Tibial artery (tissue), 4 donors: ENCODE measurements around the gene MRGPRD.

Experiments
- DNase-seq, 2 donors: peaks; one replicate each; pipeline ENCODE4 v3.0.0-alpha.2; 2019
- H3K27ac ChIP-seq, 2 donors: fragments of 200-600 bp; sonication (generic) in 1 of 2; 1 replicate in 1 of 2; 2 replicates in 1 of 2; pipeline ENCODE4 v1.5.1; 2018 to 2019; ENCODE audit warnings: mild to moderate bottlenecking in 1 of 2
- H3K27me3 ChIP-seq, 2 donors: fragments of 200-600 bp; sonication (generic) in 1 of 2; one replicate each; pipeline versions ENCODE4 v1.5.1 to v1.6.0; 2016 to 2019
- H3K36me3 ChIP-seq, 3 donors: fragments of 200-600 bp; sonication (generic) in 2 of 3; one replicate each; pipeline ENCODE4 v1.5.1; 2016 to 2019; ENCODE audit warnings: mild to moderate bottlenecking in 2 of 3
- H3K4me1 ChIP-seq, 4 donors: fragments of 200-600 bp; sonication (generic) in 2 of 4; 1 replicate in 3 of 4; 2 replicates in 1 of 4; pipeline ENCODE4 v1.5.1; 2016 to 2019
- H3K4me3 ChIP-seq, 2 donors: fragments of 200-600 bp; sonication (generic) in 1 of 2; 1 replicate in 1 of 2; 2 replicates in 1 of 2; pipeline ENCODE4 v1.5.1; 2018 to 2019; ENCODE audit warnings: mild to moderate bottlenecking in 2 of 2
- H3K9me3 ChIP-seq, 3 donors: fragments of 200-600 bp; sonication (generic) in 1 of 3; one replicate each; pipeline ENCODE4 v1.5.1; 2016 to 2019
- intact Hi-C: fragments of 100-400 bp; cut with DNase I; formaldehyde crosslinking; loops from one replicate; pipeline ENCODE4 v1.15.0; 2023; ENCODE audit warnings: low total_unique reads
- TF ChIP-seq, protein P1 (sequence below), 2 experiments: fragments of 200-600 bp in 1 of 2; fragments of 450-650 bp in 1 of 2; IDR thresholded peaks; one replicate each; pipeline ENCODE4 v1.5.1; 2017 to 2019; ENCODE audit warnings: antibody characterized with exemption in 2 of 2, mild to moderate bottlenecking in 1 of 2, moderate library complexity in 1 of 2

The MRGPRD gene

DNA sequence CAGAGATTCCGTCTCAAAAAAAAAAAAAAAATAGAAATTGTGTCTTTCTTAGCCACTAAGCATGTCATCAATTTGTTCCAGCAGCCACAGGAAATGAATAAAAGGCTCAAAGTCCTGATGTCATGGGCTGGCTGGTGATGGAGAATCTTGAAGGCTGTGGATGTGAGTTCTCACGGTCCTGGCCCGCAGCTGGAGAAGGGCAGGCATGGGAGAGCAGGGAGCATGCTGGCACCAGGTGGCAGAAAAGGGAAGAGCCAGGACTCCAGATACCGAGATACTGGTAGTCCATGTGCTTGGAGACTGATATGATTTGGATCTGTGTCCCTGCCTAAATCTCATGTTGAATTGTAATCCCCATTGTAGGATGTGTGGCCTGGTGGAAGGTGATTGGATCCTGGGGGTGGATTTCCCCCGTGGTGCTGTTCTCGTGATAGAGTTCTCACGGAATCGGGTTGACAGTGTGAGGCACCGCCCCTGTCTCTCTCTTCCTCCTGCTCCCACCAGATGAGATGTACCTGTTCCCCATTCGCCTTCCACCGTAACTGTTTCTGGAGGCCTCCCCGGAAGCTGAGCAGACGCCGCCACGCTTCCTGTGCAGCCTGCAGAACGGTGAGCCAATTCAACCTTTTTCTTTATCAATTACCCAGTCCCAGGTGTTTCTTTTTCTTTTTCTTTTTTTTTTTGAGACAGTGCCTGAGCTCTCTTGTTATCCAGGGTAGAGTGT, 18.1 kb downstream of the MRGPRD start:
- TF ChIP-seq, protein P1, sequence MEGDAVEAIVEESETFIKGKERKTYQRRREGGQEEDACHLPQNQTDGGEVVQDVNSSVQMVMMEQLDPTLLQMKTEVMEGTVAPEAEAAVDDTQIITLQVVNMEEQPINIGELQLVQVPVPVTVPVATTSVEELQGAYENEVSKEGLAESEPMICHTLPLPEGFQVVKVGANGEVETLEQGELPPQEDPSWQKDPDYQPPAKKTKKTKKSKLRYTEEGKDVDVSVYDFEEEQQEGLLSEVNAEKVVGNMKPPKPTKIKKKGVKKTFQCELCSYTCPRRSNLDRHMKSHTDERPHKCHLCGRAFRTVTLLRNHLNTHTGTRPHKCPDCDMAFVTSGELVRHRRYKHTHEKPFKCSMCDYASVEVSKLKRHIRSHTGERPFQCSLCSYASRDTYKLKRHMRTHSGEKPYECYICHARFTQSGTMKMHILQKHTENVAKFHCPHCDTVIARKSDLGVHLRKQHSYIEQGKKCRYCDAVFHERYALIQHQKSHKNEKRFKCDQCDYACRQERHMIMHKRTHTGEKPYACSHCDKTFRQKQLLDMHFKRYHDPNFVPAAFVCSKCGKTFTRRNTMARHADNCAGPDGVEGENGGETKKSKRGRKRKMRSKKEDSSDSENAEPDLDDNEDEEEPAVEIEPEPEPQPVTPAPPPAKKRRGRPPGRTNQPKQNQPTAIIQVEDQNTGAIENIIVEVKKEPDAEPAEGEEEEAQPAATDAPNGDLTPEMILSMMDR (IDR thresholded peaks at IDR 0.05): peak; percentile 37 to 46
- Histone ChIP-seq H3K4me1 (no peaks in the 10 kb centered on the region), H3K27ac (no peak overlapping the region), H3K9me3 (no peaks in the 10 kb centered on the region), H3K4me3 (no peak overlapping the region), H3K27me3 (no peaks in the 10 kb centered on the region), H3K36me3 (no peaks in the 10 kb centered on the region)
- intact Hi-C loops: no loop called here
- DNase-seq: peak in 1 of 2 donors; percentile 71

DNA sequence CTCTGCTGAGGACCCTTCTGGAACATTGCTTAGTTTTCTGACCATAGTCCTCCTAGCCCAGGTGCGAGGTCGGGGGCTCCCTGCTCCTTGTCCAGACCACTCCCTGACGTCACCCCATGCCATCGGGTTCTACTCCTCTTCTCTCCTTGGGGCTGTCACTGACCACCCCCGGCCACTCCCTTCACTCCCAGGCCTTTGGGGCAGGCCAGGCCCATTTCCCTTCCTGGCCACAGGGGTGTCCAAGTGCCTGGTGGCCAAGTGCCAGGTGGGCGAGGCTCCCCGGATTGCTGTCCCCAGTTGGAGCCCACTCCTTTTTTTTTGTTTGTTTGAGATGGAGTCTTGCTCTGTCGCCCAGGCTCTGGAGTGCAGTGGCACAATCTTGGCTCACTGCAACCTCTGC, 19.5 kb downstream of the MRGPRD start:
- intact Hi-C loops: no loop called here
- Histone ChIP-seq H3K27ac (no peak overlapping the region), H3K27me3 (no peaks in the 10 kb centered on the region), H3K9me3 (no peaks in the 10 kb centered on the region), H3K4me1 (peaks cover 0 to 6% (median under 1%) of the 10 kb centered on the region in 4 donors), H3K4me3 (no peak overlapping the region), H3K36me3 (no peaks in the 10 kb centered on the region)
- DNase-seq: no peak
- TF ChIP-seq, protein P1 (IDR thresholded peaks at IDR 0.05): no peak

DNA sequence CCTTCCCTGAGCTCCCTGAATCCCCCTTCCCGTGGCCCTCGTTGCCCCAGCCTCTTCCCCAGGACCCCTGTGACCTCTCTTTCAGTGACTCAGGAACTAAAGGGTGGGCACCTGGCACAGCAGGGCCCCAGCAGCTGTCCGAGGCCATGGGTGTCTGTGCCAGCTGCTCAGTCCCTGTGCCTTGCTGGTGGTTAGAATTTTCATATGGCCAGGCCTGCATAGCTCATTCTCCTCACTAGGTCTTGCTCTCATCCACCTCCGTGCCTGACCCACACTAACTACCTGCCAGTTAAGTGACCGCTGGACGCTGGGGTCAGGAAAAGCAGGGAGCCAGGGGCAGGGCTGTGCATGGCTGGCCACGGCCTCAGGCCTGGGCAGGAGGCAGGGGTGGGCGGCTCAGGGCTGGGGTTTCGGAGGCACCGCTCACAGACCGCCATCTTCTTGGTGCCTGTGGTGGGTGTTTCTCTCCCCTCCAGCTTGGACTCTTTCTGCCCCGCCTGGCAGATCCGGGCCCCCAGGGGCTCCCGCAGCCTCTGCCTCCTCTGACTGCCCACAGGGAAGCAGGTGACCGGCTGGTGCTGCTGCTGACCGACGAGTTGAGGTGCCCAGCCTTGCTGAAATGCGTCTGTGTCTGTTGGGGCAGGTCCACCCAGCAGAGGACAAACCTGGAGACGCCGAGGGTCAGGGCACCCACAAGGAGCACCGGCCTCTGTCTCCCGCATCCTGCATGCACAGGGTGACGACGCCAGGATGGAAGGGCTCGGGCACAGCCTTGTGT, 20.3 kb downstream of the MRGPRD start:
- TF ChIP-seq, protein P1 (IDR thresholded peaks at IDR 0.05): no peak
- intact Hi-C loops: no loop called here
- DNase-seq: no peak
- Histone ChIP-seq H3K36me3 (no peaks in the 10 kb centered on the region), H3K4me3 (no peak overlapping the region), H3K4me1 (peaks cover 0 to 8% (median 2%) of the 10 kb centered on the region in 4 donors), H3K9me3 (no peaks in the 10 kb centered on the region), H3K27ac (no peak overlapping the region), H3K27me3 (no peaks in the 10 kb centered on the region)

DNA sequence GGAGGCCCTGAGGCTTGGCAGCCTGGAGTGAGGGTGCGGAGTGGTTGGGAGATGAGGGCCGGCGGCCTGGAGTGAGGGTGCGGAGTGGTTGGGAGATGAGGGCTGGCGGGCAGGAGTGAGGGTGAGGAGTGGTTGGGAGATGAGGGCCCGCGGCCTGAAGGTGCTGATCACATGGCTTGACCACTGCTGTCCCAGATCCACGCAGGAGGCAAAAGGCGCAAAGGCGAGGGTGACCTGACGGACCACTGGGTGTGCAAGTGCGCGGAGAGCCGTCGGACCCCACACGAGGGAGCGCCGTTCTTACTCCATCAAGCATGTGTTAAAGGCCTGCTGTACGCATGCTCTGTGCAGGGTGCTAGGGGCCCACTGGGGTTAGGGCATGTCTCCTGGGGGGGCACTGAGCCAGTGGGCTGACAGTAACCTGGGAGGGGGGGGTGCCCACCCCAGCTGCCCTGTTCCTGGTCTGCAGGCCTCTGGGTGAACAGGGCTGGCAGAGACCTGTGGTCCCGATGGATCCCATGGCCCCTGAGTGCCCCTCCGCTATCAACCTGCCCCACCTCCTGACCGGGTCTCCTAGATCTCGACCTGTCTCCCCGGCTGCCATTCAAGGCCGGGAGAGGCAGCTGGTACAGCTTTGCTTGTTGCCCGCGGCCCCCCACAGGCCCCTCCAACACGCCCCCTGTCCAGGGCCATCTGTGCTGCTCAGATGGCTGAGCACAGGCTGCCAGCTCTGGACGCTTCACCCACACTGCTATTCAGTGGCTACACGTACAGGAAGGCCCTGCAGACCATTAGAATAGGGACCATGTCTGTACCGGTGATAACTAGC, 21.1 kb downstream of the MRGPRD start:
- H3K36me3 ChIP-seq: no peaks in the 10 kb centered on the region
- H3K4me3 ChIP-seq: no peak overlapping the region
- peaks cover 0 to 8% (median 2%) of the 10 kb centered on the region in 4 donors for H3K4me1 ChIP-seq
- no peaks in the 10 kb centered on the region for H3K27me3 ChIP-seq
- H3K9me3 ChIP-seq: no peaks in the 10 kb centered on the region
- no peak for DNase-seq
- H3K27ac ChIP-seq: no peak overlapping the region
- TF ChIP-seq, protein P1 (IDR thresholded peaks at IDR 0.05): no peak
- intact Hi-C loops: no loop called here

DNA sequence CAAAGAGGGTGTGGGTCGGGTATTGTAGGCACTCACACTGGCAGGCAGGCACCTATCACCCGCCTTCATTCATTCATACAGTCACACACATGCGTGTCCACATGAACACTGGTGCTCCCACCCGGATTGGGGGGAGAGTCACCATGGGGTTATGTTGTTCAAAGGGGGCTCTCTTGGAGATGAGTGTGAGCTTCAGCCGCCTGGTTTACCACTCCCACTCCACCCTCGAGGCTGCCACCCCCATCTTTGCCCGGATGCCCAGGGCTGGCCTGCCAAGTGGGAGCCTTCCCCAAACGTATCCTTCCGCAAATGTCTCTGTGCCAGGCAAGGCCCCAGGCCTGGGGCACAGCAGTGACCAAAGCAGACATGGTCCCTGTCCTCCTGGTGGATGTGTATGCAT, 22.6 kb downstream of the MRGPRD start:
- H3K27ac ChIP-seq: no peak overlapping the region
- TF ChIP-seq, protein P1 (IDR thresholded peaks at IDR 0.05): no peak
- H3K4me3 ChIP-seq: no peak overlapping the region
- intact Hi-C loops: no loop called here
- peaks cover 0 to 8% (median 2%) of the 10 kb centered on the region in 4 donors for H3K4me1 ChIP-seq
- no peaks in the 10 kb centered on the region for H3K36me3 ChIP-seq
- DNase-seq: no peak
- H3K9me3 ChIP-seq: no peaks in the 10 kb centered on the region
- no peaks in the 10 kb centered on the region for H3K27me3 ChIP-seq
